LNCAP (cell line): ENCODE measurements around the gene NCAPG.

Source experiments
- CTCF ChIP-seq: fragments of 450-650 bp; IDR thresholded peaks from 2 replicates; pipeline ENCODE4 v1.5.1; 2017; ENCODE audit warnings: mild to moderate bottlenecking

NCAPG gene

GRCh38 chr4:17781300-17782287 is 29.2 kb upstream of the NCAPG start, which contains the start of gene FAM184B:
FAM184B (minus strand) TSS chr4:17781621; CDS start chr4:17781299, 322 bp downstream.
- no peak for TF ChIP-seq CTCF

DNA sequence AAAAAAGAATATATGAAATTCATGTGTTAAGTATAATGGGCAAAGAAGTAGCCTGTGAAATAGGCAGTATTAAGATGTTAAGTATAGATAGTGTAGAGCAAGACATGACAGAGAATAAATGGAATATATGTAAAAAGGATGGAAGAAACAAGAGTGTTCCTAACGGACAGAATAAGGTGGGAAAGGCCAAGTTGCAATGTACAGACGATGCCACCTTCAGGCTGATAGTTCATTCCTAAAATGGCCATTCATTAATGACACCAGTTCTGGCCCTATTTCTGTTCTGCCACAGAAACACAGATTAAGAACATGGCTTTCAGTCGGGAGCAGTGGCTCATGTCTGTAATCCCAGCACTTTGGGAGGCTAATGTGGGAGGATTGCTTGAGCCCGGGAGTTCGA is 24.9 kb upstream of the NCAPG start:
- TF ChIP-seq CTCF, result peak; percentile 38; the same call in 1 of the 2 replicates

GRCh38 chr4:17786567-17786966 is 24.2 kb upstream of the NCAPG start:
- TF ChIP-seq CTCF, result no peak

DNA sequence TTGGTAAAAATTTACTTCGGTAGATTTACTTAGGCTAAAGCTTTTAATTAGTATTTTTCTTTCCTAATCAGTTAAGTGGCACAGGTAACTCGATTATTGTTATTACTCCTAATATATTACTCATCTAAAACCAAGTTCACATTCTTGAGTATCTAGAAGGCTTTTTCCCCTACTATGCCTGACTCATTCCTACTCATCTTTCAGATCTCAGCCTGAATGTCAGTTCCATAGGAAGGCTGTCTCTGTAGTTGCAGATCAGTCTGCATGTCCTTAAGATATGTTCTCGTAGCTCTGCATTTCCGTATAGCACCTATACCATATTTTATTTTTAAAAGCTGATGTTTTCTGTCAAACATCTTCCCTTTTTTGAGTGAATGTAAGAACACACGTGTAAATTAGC is 23.5 kb upstream of the NCAPG start:
- no peak for TF ChIP-seq CTCF

DNA sequence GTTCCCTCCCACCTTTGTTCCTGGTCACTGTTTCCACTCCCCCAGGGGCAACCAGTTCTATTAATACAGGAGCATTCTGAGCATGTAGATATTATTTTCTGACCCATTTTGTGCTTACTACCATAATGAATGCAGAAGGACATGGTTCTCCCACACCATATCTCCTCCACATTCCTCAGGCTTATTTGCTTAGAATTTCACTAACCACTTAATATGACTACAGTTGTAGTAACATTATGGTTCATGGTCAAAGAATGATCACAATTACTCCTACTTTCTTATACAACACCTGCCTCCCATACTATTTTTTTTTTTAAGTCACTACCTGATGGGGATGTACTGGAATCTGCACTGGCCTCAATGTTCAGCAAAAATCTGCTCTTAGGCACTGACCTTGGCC is 21.8 kb upstream of the NCAPG start:
- TF ChIP-seq CTCF, result no peak

DNA sequence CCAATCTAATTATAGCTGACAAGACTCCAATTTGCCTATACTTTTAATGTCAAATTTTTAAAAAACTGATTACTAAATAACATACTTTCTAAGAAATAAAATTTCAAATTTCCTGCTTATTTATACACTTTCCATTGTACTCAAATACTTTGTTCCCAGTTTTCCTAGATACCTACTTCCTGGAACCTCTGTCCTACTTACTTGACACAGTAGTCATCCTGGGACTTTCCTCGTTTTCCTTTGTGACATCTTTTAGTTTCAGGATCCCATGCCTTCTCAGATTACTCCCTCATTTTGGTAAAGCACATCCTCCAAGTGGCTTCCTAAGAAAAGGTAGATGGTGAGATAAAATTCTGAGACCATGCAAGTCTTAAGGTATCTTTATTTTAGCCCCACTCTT is 16.0 kb upstream of the NCAPG start:
- no peak for TF ChIP-seq CTCF

DNA sequence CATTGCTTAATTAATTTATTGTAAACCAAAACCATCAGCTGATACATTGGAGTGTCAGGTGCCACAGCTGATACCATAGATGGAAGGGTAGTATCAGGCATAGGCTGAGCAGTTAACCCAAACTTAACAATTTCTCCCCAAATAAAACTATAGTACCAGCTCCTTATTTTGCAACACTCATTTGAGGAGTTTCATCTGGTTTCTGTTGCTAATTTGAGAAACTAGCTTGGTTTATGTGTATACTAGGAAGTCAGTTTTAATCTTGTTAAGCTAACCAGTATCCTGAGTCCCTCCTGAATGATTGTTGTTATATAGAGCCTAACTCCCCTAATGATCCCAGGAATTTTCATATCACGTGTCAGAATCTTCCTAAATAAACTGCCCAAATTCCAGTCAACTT is 13.0 kb upstream of the NCAPG start:
- TF ChIP-seq CTCF, result no peak
